HEK293 (cell line): ENCODE measurements around the gene GMPPA.
A peak's percentile ranks its signal among the peaks of the same experiment; 100 is the strongest.

Source experiments
- CTCF ChIP-seq: fragments of 450-650 bp; formaldehyde crosslinking; IDR thresholded peaks from 2 replicates; pipeline ENCODE4 v1.5.1; 2016; ENCODE audit warnings: missing biosample characterization, missing genetic modification characterization
- EGR2 ChIP-seq: fragments of 450-650 bp; formaldehyde crosslinking; IDR thresholded peaks from 2 replicates; pipeline ENCODE4 v1.5.1; 2016; ENCODE audit warnings: low read depth, missing biosample characterization, missing genetic modification characterization
- GLIS1 ChIP-seq: fragments of 450-650 bp; formaldehyde crosslinking; IDR thresholded peaks from 2 replicates; pipeline ENCODE4 v1.5.1; 2016; ENCODE audit warnings: missing biosample characterization, missing genetic modification characterization
- GLIS2 ChIP-seq: fragments of 450-650 bp; formaldehyde crosslinking; IDR thresholded peaks from 2 replicates; pipeline ENCODE4 v1.5.1; 2016; ENCODE audit warnings: missing biosample characterization, missing genetic modification characterization
- KLF1 ChIP-seq: fragments of 450-650 bp; formaldehyde crosslinking; IDR thresholded peaks from 2 replicates; pipeline ENCODE4 v1.5.1; 2016; ENCODE audit warnings: missing biosample characterization, missing genetic modification characterization
- KLF16 ChIP-seq: fragments of 450-650 bp; formaldehyde crosslinking; IDR thresholded peaks from 2 replicates; pipeline ENCODE4 v1.5.1; 2017; ENCODE audit warnings: missing biosample characterization, missing genetic modification characterization
- PRDM2 ChIP-seq: fragments of 450-650 bp; formaldehyde crosslinking; IDR thresholded peaks from 2 replicates; pipeline ENCODE4 v1.5.1; 2016; ENCODE audit warnings: missing biosample characterization, missing genetic modification characterization, borderline replicate concordance
- SP7 ChIP-seq: fragments of 450-650 bp; formaldehyde crosslinking; IDR thresholded peaks from 2 replicates; pipeline ENCODE4 v1.5.1; 2016; ENCODE audit warnings: missing biosample characterization, missing genetic modification characterization
- ZBTB17 ChIP-seq: fragments of 450-650 bp; formaldehyde crosslinking; IDR thresholded peaks from 2 replicates; pipeline ENCODE4 v1.5.1; 2016; ENCODE audit warnings: missing biosample characterization, missing genetic modification characterization
- ZBTB48 ChIP-seq: fragments of 450-650 bp; formaldehyde crosslinking; IDR thresholded peaks from 2 replicates; pipeline ENCODE4 v1.5.1; 2016; ENCODE audit warnings: missing biosample characterization, missing genetic modification characterization
- ZBTB6 ChIP-seq: fragments of 450-650 bp; formaldehyde crosslinking; IDR thresholded peaks from 2 replicates; pipeline ENCODE4 v1.5.1; 2017; ENCODE audit warnings: missing biosample characterization, missing genetic modification characterization
- ZBTB8A ChIP-seq: fragments of 450-650 bp; formaldehyde crosslinking; IDR thresholded peaks from 2 replicates; pipeline ENCODE4 v1.5.1; 2016; ENCODE audit warnings: missing biosample characterization, missing genetic modification characterization
- ZFP69B ChIP-seq: fragments of 450-650 bp; formaldehyde crosslinking; IDR thresholded peaks from 2 replicates; pipeline ENCODE4 v1.5.1; 2016; ENCODE audit warnings: missing biosample characterization, missing genetic modification characterization
- ZIC2 ChIP-seq: fragments of 450-650 bp; formaldehyde crosslinking; IDR thresholded peaks from 2 replicates; pipeline ENCODE4 v1.5.1; 2016; ENCODE audit warnings: missing biosample characterization, missing genetic modification characterization
- ZNF2 ChIP-seq: fragments of 450-650 bp; formaldehyde crosslinking; IDR thresholded peaks from 2 replicates; pipeline ENCODE4 v1.5.1; 2016; ENCODE audit warnings: missing biosample characterization, missing genetic modification characterization
- ZNF24 ChIP-seq: fragments of 450-650 bp; formaldehyde crosslinking; IDR thresholded peaks from 2 replicates; pipeline ENCODE4 v1.5.1; 2016; ENCODE audit warnings: missing biosample characterization, missing genetic modification characterization
- ZNF366 ChIP-seq: fragments of 450-650 bp; formaldehyde crosslinking; conservative IDR thresholded peaks from 2 replicates; pipeline ENCODE4 v1.5.1; 2016; ENCODE audit warnings: missing biosample characterization, missing genetic modification characterization
- ZNF404 ChIP-seq: fragments of 450-650 bp; formaldehyde crosslinking; IDR thresholded peaks from 2 replicates; pipeline ENCODE4 v1.5.1; 2017; ENCODE audit warnings: missing biosample characterization, missing genetic modification characterization
- ZNF571 ChIP-seq: fragments of 450-650 bp; formaldehyde crosslinking; IDR thresholded peaks from 2 replicates; pipeline ENCODE4 v1.5.0; 2017; ENCODE audit warnings: missing biosample characterization, missing genetic modification characterization
- ZNF600 ChIP-seq: fragments of 450-650 bp; formaldehyde crosslinking; IDR thresholded peaks from 2 replicates; pipeline ENCODE4 v1.5.1; 2016; ENCODE audit warnings: missing biosample characterization, missing genetic modification characterization
- ZNF785 ChIP-seq: fragments of 450-650 bp; formaldehyde crosslinking; IDR thresholded peaks from 2 replicates; pipeline ENCODE4 v1.5.1; 2016; ENCODE audit warnings: missing biosample characterization, missing genetic modification characterization
- ZSCAN23 ChIP-seq: fragments of 450-650 bp; formaldehyde crosslinking; IDR thresholded peaks from 2 replicates; pipeline ENCODE4 v1.5.1; 2016; ENCODE audit warnings: missing biosample characterization, missing genetic modification characterization
- ZSCAN30 ChIP-seq: fragments of 450-650 bp; IDR thresholded peaks from 2 replicates; pipeline ENCODE4 v1.5.1; 2018; ENCODE audit warnings: missing biosample characterization, mild to moderate bottlenecking, missing genetic modification characterization, moderate library complexity
- ZXDB ChIP-seq: fragments of 450-650 bp; formaldehyde crosslinking; IDR thresholded peaks from 2 replicates; pipeline ENCODE4 v1.5.1; 2016; ENCODE audit warnings: missing biosample characterization, missing genetic modification characterization
- TF ChIP-seq, protein P1 (sequence below): fragments of 450-650 bp; formaldehyde crosslinking; IDR thresholded peaks from 2 replicates; pipeline ENCODE4 v1.5.1; 2016; ENCODE audit warnings: missing biosample characterization, missing genetic modification characterization
- TF ChIP-seq, protein P2 (sequence below): fragments of 450-650 bp; formaldehyde crosslinking; IDR thresholded peaks from 2 replicates; pipeline ENCODE4 v1.5.1; 2016; ENCODE audit warnings: missing biosample characterization, missing genetic modification characterization

Gene GMPPA

DNA sequence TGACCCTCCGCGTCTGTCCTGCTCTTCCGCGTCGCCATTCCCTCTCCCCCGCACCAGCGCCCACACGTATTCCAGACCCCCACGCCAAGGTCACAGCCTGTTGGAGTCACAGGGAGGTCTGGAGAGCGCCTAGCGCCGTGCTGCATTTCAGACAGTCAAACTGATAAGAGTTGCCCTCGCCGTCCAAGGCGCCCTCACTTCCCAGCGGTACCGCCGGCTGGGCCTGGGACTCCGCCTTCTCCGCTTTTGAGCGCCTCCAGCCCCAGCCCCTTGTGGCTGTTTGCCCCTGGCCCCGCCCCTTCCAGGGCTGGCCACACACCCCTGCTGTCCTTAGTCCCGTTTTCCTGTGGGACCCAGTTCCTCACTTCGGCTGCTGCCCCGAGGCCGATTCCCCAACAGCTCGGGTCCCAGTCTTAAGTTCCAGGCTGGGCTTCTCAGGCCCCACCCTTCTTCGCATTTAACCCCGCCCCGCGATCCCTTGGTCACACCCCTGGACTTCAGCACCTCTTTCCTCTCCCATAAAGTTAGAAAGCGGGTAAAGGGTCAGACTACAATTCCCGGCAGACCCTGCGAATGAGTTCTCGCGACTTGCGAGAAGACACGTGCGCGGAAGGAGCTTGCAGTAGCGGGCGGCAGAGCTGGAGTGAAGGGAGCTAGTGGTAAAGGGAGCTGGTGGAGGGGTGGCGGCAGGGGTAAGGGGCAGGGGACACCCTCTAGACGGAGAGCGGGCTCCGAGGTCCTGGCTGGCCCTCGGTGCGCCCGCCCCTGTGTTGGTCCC, at the start of gene GMPPA (continued):
- TF ChIP-seq PRDM2 (tag by site-specific recombination) (no peak), CTCF (tag by site-specific recombination) (peak; percentile 28; the same call in 1 of the 2 replicates), ZNF600 (tag by site-specific recombination) (0 out of 2 replicates have a peak, but pooled peaks have one; percentile 15), KLF16 (tag by site-specific recombination) (no peak), GLIS2 (tag by site-specific recombination) (peak; percentile 43), ZSCAN23 (tag by site-specific recombination) (no peak), EGR2 (tag by site-specific recombination) (peak; percentile 78), ZXDB (tag by site-specific recombination) (peak; percentile 81), ZFP69B (tag by site-specific recombination) (peak; percentile 94), SP7 (tag by site-specific recombination) (0 out of 2 replicates have a peak, but pooled peaks have one; percentile 13), ZNF2 (tag by site-specific recombination) (no peak), ZBTB17 (peak; percentile 73), ZBTB6 (no peak), ZIC2 (tag by site-specific recombination) (peak; percentile 52), ZNF404 (tag by site-specific recombination) (no peak), ZNF785 (tag by site-specific recombination) (no peak), ZBTB8A (peak; percentile 88), ZBTB48 (tag by site-specific recombination) (peak; percentile 87), ZNF366 (tag by site-specific recombination) (peak; percentile 55), KLF1 (peak; percentile 43; the same call in 1 of the 2 replicates), ZNF571 (tag by site-specific recombination) (no peak), ZNF24 (tag by site-specific recombination) (0 out of 2 replicates have a peak, but pooled peaks have one; percentile 11), ZSCAN30 (tag by site-specific recombination) (no peak), GLIS1 (tag by site-specific recombination) (peak; percentile 34)
- TF ChIP-seq, protein P1, sequence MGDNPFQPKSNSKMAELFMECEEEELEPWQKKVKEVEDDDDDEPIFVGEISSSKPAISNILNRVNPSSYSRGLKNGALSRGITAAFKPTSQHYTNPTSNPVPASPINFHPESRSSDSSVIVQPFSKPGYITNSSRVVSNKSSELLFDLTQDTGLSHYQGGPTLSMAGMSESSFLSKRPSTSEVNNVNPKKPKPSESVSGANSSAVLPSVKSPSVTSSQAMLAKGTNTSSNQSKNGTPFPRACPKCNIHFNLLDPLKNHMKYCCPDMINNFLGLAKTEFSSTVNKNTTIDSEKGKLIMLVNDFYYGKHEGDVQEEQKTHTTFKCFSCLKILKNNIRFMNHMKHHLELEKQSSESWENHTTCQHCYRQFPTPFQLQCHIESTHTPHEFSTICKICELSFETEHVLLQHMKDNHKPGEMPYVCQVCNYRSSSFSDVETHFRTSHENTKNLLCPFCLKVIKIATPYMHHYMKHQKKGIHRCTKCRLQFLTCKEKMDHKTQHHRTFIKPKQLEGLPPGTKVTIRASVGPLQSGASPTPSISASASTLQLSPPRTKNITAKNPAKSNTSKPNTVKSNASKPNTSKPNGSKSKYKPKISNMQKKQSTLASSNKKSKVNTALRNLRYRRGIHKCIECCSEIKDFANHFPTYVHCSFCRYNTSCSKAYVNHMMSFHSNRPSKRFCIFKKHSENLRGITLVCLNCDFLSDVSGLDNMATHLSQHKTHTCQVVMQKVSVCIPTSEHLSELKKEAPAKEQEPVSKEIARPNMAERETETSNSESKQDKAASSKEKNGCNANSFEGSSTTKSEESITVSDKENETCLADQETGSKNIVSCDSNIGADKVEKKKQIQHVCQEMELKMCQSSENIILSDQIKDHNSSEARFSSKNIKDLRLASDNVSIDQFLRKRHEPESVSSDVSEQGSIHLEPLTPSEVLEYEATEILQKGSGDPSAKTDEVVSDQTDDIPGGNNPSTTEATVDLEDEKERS (tag by site-specific recombination), result no peak
- TF ChIP-seq, protein P2, sequence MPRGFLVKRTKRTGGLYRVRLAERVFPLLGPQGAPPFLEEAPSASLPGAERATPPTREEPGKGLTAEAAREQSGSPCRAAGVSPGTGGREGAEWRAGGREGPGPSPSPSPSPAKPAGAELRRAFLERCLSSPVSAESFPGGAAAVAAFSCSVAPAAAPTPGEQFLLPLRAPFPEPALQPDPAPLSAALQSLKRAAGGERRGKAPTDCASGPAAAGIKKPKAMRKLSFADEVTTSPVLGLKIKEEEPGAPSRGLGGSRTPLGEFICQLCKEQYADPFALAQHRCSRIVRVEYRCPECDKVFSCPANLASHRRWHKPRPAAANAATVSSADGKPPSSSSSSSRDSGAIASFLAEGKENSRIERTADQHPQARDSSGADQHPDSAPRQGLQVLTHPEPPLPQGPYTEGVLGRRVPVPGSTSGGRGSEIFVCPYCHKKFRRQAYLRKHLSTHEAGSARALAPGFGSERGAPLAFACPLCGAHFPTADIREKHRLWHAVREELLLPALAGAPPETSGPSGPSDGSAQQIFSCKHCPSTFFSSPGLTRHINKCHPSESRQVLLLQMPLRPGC (tag by site-specific recombination), result no peak
